Measurements from ENCODE around the gene MAGEH1. TPM values are rescaled to one million over a fixed set of nuclear protein-coding genes. Genes with fewer than 3 reads are reported as not detected.
A peak's percentile ranks its signal among the peaks of the same experiment; 100 is the strongest.
"Not testable (repeated sequence)": the region's sequence is repeated elsewhere in the genome, so short reads cannot be mapped to it uniquely, and the experiment has no call there.

Gene MAGEH1
- total RNA-seq, 8 experiments from 2014 or later = 2.0 to 126 (median 69.1) TPM

DNA sequence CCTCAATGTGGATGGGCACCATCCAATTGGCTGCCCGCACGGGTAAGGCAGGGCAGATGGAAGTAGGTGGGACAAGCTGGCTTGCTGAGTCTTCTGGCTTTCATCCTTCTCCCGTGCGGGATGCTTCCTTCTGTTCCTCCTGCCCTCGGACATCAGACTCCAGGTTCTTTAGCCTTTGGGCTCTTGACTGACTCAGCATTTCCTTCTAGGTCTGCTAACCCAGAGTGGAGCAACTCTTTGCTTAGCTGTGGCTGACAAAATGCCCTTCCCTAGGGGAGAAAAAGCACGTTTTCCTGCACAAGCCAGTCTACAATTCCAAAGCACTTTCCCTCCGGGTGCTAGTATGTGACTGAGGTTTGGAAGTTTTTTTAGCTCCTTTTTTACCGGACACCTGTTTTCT is 28.0 kb downstream of the MAGEH1 start:
- H3K4me1 ChIP-seq (replicated peaks in 1 of 2); H3K27ac ChIP-seq; in situ Hi-C loops (cut with MboI; ENCODE audit: low pct_unique_long_range_greater_than_20kb in 2 of 9, low sequenced_read_pairs in 9 of 9, unreplicated experiment in 9 of 9); ATAC-seq (replicated peaks in 6 of 8); H3K4me3 ChIP-seq: not testable (repeated sequence)
- 0 to 67% methylated on average over 1 to 3 of the region's 8 CpGs; no CpG with 5 or more reads in 8 of the 10 experiments for WGBS, 10 experiments

DNA sequence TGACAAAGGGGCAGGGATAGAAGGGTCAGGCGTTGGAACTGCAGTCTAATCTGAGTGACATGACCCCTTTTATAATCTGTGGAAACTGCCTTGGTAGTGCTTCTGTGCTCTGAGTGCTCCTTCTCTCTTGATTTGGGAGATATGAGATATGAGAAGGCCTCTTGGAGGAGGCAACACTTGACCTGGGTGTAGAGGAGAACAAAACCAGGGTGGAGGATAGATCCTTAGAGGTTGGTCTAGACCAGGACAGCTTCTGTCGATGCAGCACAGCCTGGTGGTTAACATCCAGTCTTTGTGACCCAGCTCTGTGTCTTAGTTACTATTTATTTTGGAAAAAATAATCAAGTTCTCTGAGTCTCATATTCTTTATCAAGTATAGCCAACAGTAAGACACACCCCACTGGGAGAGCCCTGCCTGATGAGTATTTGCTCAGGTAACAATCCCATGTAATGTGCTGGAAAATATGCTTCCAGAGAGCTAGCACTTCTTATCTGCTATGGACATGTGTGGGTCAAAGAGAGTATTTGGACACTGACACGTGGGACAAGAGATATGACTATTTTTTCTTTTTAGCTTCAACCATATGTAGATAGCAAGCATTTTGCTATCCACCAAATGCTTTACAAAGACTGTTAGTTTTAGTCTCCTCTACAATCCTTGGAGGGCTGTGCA is 28.6 kb downstream of the MAGEH1 start:
- no peak overlapping the region for H3K4me3 ChIP-seq
- in situ Hi-C loops (cut with MboI; ENCODE audit: low pct_unique_long_range_greater_than_20kb in 2 of 9, low sequenced_read_pairs in 9 of 9, unreplicated experiment in 9 of 9) = no loop called here
- H3K4me1 ChIP-seq (replicated peaks in 1 of 2) = no peaks in the 10 kb centered on the region
- 0 to 80% (median 69%) methylated on average over 1 to 2 of the region's 3 CpGs; no CpG with 5 or more reads in 7 of the 10 experiments for WGBS, 10 experiments
- no peak for ATAC-seq (replicated peaks in 6 of 8)
- H3K27ac ChIP-seq = no peak overlapping the region

DNA sequence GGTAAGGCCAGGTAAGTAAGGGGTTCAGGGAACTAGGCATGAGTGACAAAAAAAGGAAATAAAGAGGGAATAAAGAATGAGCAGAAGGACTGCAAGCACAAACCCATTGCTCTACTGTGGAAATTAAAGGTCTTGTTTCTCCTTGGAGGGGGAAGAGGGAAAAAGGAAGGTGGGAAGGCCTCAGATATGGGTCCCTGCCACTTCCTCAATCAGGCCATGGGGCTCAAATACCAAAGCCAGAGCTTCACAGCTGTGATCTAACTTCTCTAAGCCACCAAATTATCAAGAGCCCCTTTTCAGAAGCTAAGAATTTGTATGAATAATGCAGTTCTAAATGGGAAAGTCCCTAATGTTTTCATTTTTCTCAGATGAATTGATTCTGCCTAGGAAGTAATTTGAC is 33.0 kb downstream of the MAGEH1 start:
- no peak overlapping the region for H3K27ac ChIP-seq
- in situ Hi-C loops (cut with MboI; ENCODE audit: low pct_unique_long_range_greater_than_20kb in 2 of 9, low sequenced_read_pairs in 9 of 9, unreplicated experiment in 9 of 9) = no loop called here

DNA sequence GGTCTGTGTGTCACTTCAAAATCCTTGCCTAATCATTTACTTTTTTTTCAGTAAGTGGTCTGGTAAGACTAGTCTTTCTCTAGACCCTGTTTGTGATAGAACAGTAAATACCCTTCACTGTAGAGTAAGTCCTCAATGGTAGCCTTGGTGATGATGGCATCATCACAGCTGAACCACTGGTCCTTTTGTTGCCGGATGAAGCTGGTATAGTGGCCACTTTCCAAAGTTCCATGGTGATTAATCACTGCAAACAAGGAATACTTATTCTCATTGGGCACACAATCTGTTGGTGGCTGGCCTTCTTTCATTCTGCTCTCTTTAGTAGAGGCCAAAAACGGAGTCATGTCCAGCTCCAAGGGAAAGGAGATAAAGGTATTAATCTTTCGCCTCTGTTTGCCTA is 34.8 kb downstream of the MAGEH1 start:
- 38 to 60% methylated on average over 2 to 3 of the region's 3 CpGs; no CpG with 5 or more reads in 8 of the 10 experiments for WGBS, 10 experiments
- H3K4me3 ChIP-seq = no peak overlapping the region
- H3K4me1 ChIP-seq (replicated peaks in 1 of 2) = peaks cover 0 to 18% of the 10 kb centered on the region in 2 donors
- in situ Hi-C loops (cut with MboI; ENCODE audit: low pct_unique_long_range_greater_than_20kb in 2 of 9, low sequenced_read_pairs in 9 of 9, unreplicated experiment in 9 of 9) = no loop called here
- ATAC-seq (replicated peaks in 6 of 8) = peak in 2 of 8 experiments; percentile 36 to 71
- no peak overlapping the region for H3K27ac ChIP-seq

More for the DNA sequence above, 33.0 kb downstream of the MAGEH1 start:
- H3K4me3 ChIP-seq = no peak overlapping the region
- ATAC-seq (replicated peaks in 6 of 8) = no peak
- peaks cover 0 to 14% of the 10 kb centered on the region in 2 donors for H3K4me1 ChIP-seq (replicated peaks in 1 of 2)

DNA sequence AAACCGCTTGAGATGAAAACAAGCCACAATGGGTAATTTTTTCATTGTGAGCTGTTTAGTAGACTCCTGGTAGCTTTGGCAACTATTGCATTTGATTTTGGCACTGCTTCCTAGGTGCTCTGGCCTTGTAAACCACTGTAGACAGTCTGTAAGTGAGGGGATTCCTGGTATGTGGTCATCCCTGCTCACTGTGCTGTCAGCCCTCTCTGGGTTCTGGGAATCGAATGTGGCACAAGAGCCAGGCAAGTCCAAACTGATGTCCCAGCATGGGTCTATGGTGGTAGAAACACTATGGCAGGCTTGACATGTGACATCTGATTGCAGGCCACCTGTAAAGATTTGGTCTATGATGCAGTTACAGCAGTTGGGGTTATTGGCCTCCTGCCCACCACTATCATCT is 35.2 kb downstream of the MAGEH1 start:
- WGBS, 10 experiments = 55 to 100% methylated on average over 1 of the region's 2 CpGs; no CpG with 5 or more reads in 8 of the 10 experiments
- no peak overlapping the region for H3K4me3 ChIP-seq
- peaks cover 0 to 18% of the 10 kb centered on the region in 2 donors for H3K4me1 ChIP-seq (replicated peaks in 1 of 2)
- no peak overlapping the region for H3K27ac ChIP-seq
- in situ Hi-C loops (cut with MboI; ENCODE audit: low pct_unique_long_range_greater_than_20kb in 2 of 9, low sequenced_read_pairs in 9 of 9, unreplicated experiment in 9 of 9) = no loop called here
- ATAC-seq (replicated peaks in 6 of 8) = peak in 1 of 8 experiments; percentile 40

DNA sequence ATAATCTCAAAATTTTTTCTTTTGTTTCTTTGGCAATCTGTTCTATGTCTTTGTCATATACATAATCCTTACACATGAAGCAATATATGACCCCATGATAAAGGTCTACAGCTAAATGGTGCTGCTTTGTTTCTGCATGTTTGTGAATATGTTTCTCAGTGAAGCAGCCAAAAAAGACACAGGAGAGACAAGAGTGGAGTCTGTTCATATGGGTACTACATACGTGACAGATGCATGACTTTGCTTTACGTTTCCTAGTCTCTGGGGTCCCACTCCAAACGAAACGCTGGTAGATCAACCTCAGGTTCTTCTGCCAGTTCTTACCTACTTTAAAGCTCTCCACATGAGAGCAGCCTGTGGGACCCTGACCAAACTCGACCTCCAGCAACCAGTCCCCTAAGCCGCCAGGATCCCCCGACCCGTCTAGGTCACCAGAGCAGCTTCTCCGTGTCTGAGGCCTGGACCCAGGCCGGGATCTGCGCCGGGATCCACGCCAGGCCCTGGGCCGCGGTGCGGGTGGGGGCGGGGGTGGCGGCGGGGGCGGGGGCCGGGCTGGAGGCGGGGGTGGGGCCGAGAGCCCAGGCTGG is 36.2 kb downstream of the MAGEH1 start:
- peak overlapping the region; percentile 80 to 89 for H3K27ac ChIP-seq
- no peak for ATAC-seq (replicated peaks in 6 of 8)

DNA sequence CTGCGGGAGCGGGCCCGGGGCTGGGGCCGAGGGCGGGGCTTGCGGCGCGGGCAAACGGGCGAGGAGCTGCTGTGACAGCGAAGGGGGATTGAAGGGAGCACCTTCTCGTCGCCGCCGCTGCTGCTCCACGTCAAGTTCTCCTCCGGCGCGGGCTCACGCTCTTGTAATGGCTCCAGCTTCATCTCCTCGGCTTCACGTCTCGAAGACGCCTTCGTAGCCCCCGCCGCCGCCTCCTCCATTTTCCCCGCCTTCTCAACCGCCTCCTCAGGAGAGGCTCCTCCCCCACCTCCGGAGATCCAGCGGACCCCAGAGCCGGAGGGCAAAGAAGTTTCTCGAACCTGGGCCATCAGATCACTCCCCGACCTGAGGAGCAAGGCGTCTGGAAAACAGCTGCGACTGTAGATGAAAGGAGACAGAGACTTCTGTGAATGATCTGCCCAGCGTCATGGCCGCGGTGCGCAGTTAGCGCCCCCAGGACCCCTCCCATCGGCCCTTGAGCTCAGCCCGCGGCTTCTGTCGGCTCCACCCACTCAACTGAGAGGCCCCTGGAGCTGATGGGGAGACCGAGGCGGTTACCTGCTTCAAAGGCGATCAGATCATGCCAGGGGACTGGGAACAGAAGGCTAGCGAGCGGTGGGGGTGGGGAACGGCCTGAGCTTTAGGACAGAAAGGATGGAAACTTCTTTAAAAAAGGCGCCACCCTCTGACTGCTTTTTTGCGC is 36.8 kb downstream of the MAGEH1 start:
- peaks cover 0 to 18% of the 10 kb centered on the region in 2 donors for H3K4me1 ChIP-seq (replicated peaks in 1 of 2)
- ATAC-seq (replicated peaks in 6 of 8) = peak; percentile 57 to 83 (median 74)
- peak overlapping the region; percentile 80 to 89 for H3K27ac ChIP-seq
- in situ Hi-C loops (cut with MboI; ENCODE audit: low pct_unique_long_range_greater_than_20kb in 2 of 9, low sequenced_read_pairs in 9 of 9, unreplicated experiment in 9 of 9) = no loop called here
- H3K4me3 ChIP-seq = peak overlapping the region; percentile 48 to 68 (median 60)
- 7 to 29% methylated on average over 3 to 11 of the region's 54 CpGs; no CpG with 5 or more reads in 8 of the 10 experiments for WGBS, 10 experiments

More for the DNA sequence above, 36.2 kb downstream of the MAGEH1 start:
- WGBS, 10 experiments = 28 to 49% methylated on average over 3 to 4 of the region's 23 CpGs; no CpG with 5 or more reads in 8 of the 10 experiments
- in situ Hi-C loops (cut with MboI; ENCODE audit: low pct_unique_long_range_greater_than_20kb in 2 of 9, low sequenced_read_pairs in 9 of 9, unreplicated experiment in 9 of 9) = no loop called here
- H3K4me1 ChIP-seq (replicated peaks in 1 of 2) = peaks cover 0 to 18% of the 10 kb centered on the region in 2 donors
- H3K4me3 ChIP-seq = peak overlapping the region; percentile 48 to 68 (median 60)

DNA sequence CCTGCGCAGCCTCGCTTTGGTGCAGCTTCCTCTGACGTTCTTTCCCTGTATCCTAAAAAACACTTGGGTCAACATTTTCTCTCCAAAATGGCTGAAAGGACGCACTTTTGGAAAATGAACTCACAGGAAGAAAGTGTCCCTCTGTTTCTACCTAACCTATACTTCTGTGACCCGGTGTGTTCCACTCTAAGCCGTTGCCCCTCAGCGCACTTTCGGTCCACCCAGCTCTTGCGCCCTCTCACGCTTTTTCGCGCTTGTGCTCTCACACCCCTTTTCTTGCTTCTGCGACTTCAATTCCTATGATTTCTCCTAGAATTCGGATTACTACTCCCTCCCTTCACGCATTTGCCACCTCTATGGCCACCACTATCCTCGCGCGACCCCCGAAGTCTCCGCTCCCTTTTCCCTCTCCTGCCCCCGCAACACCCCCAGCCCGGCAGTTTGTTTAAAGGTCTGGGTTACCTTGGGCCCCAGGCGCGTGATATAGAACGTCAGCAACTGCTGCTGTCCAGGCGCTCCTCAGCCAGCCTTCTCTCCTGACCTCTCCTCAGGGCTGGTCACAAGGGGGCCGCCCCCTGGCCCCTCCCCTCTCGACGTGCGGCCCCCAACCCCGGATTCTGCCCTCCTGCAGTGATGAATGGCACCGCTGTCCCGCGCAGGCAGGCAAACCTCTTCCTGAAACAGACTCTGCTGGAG is 37.5 kb downstream of the MAGEH1 start, which contains the start of gene USP51:
USP51 (minus strand) TSS at position 535 of the 696 bp plus-strand sequence. CDS start 909 bp downstream, outside the sequence.
- WGBS, 10 experiments = 0 to 33% (median 4%) methylated on average over 1 to 11 of the region's 34 CpGs; no CpG with 5 or more reads in 5 of the 10 experiments
- in situ Hi-C loops (cut with MboI; ENCODE audit: low pct_unique_long_range_greater_than_20kb in 2 of 9, low sequenced_read_pairs in 9 of 9, unreplicated experiment in 9 of 9) = no loop called here
- peaks cover 0 to 18% of the 10 kb centered on the region in 2 donors for H3K4me1 ChIP-seq (replicated peaks in 1 of 2)
- peak within 1 kb of the TSS; percentile 80 to 89 for H3K27ac ChIP-seq
- H3K4me3 ChIP-seq = peak within 1 kb of the TSS; percentile 48 to 68 (median 60)
- ATAC-seq (replicated peaks in 6 of 8) = peak; percentile 50 to 80 (median 69)

DNA sequence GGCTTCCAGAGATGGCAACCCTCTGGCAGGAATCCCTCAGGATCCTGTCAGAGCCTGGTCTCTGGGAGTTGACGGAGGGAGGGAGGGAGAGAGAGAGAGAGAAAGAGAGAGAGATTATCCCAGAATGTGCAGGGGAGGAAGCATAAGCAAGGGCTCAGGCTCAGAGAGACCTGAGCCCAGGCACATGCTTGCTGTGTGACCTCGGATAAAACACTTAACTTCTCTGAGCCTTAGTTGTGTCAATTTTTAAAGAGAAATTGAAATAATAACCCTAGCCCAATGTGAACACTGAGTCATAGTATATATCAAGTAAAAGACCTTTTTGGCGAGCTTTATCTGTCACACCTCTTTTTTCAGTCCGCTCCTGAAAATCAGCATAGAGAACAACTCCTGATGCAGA is 38.2 kb downstream of the MAGEH1 start:
- Histone ChIP-seq H3K27ac (peak overlapping the region; percentile 80 to 89), H3K4me3 (peak overlapping the region; percentile 48 to 68 (median 60)), H3K4me1 (replicated peaks in 1 of 2) (peaks cover 0 to 18% of the 10 kb centered on the region in 2 donors)
- in situ Hi-C loops (cut with MboI; ENCODE audit: low pct_unique_long_range_greater_than_20kb in 2 of 9, low sequenced_read_pairs in 9 of 9, unreplicated experiment in 9 of 9) = no loop called here
- 17 to 75% (median 68%) methylated on average over 1 to 3 of the region's 4 CpGs; no CpG with 5 or more reads in 6 of the 10 experiments for WGBS, 10 experiments
- ATAC-seq (replicated peaks in 6 of 8) = peak in 2 of 8 experiments; percentile 14 to 22

DNA sequence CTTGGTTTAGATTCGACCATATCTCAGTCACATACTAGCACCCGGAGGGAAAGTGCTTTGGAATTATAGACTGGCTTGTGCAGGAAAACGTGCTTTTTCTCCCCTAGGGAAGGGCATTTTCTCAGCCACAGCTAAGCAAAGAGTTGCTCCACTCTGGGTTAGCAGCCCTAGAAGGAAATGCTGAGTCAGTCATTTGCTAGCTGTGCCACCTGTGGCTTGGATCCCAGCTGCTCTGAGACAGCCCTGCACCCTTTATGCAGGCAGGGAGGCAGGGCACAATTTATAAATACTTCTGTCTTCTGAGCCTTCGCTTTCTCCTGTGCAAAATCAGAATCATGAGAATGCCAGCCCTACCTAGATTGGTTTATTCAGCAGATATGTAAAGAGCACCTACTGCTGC is 39.0 kb downstream of the MAGEH1 start:
- 43 to 59% (median 50%) methylated on average over 2 to 4 of the region's 4 CpGs; no CpG with 5 or more reads in 7 of the 10 experiments for WGBS, 10 experiments
- in situ Hi-C loops (cut with MboI; ENCODE audit: low pct_unique_long_range_greater_than_20kb in 2 of 9, low sequenced_read_pairs in 9 of 9, unreplicated experiment in 9 of 9) = no loop called here
- no peak overlapping the region for H3K4me3 ChIP-seq
- ATAC-seq (replicated peaks in 6 of 8) = no peak
- peaks cover 0 to 18% of the 10 kb centered on the region in 2 donors for H3K4me1 ChIP-seq (replicated peaks in 1 of 2)
- H3K27ac ChIP-seq = no peak overlapping the region
